ENCODE data around the gene ADCY3.

GRCh38 chr2:24878341-24878740 lies 41.7 kb downstream of the ADCY3 start:
- TF ChIP-seq POLR2A (IDR thresholded peaks at IDR 0.05) (no peak), CTCF (IDR thresholded peaks at IDR 0.05) (no peak)

All from adrenal gland (tissue), 5 donors.